ENCODE results near the gene ERRFI1. TPM values are rescaled to one million over a fixed set of nuclear protein-coding genes. Genes with fewer than 3 reads are reported as not detected.

The ERRFI1 gene
- total and polyA plus RNA-seq, 4 donors = 60.7 to 424 (median 106) TPM

DNA sequence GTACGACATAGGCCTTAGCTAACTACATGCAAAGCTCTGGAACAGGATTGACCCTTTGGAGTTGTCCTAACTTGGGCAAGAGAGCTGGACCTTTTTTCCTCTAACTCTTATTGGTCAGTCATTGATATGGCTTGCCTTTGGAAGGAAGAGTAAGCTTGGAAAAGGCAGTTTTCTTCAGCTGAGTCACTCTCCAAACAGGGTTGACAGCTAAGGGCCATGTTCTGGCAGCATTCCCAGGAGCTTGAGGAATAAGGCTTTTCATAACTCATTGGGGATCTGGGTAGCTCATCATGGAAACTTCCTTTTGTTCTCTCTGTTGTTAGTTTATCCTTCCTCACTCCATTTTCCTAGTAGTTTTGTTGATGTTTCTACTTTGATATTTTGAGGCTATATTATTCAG lies 14.5 kb upstream of the ERRFI1 start:
- Histone ChIP-seq H3K9me3 (ENCODE audit: control insufficient read depth in 4 of 4, low read length in 3 of 4) (no peaks in the 10 kb centered on the region), H3K4me3 (ENCODE audit: low read depth in 1 of 3, low read length in 3 of 3) (no peak overlapping the region), H3K27ac (ENCODE audit: low read depth in 1 of 2, low read length in 2 of 2) (no peak overlapping the region), H3K27me3 (ENCODE audit: control insufficient read depth in 4 of 4, insufficient read depth in 4 of 4, low read length in 3 of 4) (no peaks in the 10 kb centered on the region), H3K4me1 (ENCODE audit: control insufficient read depth in 4 of 4, insufficient read depth in 4 of 4, low read length in 3 of 4) (no peaks in the 10 kb centered on the region), H3K36me3 (ENCODE audit: control insufficient read depth in 4 of 4, insufficient read depth in 3 of 4, low read depth in 1 of 4, low read length in 3 of 4) (no peaks in the 10 kb centered on the region), H3K9ac (ENCODE audit: low read depth in 1 of 2, low read length in 2 of 2) (no peak overlapping the region)
- TF ChIP-seq, protein P1, sequence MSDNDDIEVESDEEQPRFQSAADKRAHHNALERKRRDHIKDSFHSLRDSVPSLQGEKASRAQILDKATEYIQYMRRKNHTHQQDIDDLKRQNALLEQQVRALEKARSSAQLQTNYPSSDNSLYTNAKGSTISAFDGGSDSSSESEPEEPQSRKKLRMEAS (IDR thresholded peaks at IDR 0.05) = no peak
- TF ChIP-seq SP1 (IDR thresholded peaks at IDR 0.05) (peak; percentile 24), YY1 (IDR thresholded peaks at IDR 0.05) (peak; percentile 59), FOXA2 (IDR thresholded peaks at IDR 0.05) (no peak), NR2F2 (IDR thresholded peaks at IDR 0.05) (no peak), HNF4G (IDR thresholded peaks at IDR 0.05) (no peak), RAD21 (IDR thresholded peaks at IDR 0.05) (peak in 1 of 2 donors; percentile 40), TAF1 (conservative IDR thresholded peaks at IDR 0.05) (peak; percentile 24), HNF4A (conservative IDR thresholded peaks at IDR 0.05) (peak; percentile 23 to 54), JUND (IDR thresholded peaks at IDR 0.05) (peak; percentile 14 to 40), RXRA (IDR thresholded peaks at IDR 0.05) (peak in 1 of 2 donors; percentile 38)
- WGBS = 79% methylated on average over 1 of the region's 1 CpG
- DNase-seq (ENCODE audit: low spot score) = no peak

DNA sequence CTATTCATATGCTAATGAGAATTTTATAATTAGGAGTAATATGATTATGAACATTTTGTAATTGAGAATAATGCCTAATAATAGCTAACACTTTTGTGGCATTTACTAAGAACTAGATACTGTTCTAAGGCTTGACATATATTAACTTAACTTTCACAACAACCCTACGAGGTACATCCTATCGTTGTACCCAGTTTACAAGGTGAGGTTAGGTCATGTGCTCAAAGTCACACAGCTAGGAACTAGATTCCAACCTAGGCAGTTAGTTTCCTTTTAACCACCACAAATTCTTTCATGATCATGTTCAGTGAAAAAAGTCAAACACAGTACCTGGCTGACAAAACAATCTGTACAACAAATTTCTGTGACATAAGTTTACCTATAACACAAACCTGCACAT lies 13.0 kb upstream of the ERRFI1 start:
- DNase-seq (ENCODE audit: low spot score) = no peak
- Histone ChIP-seq H3K27me3 (ENCODE audit: control insufficient read depth in 4 of 4, insufficient read depth in 4 of 4, low read length in 3 of 4) (no peaks in the 10 kb centered on the region), H3K36me3 (ENCODE audit: control insufficient read depth in 4 of 4, insufficient read depth in 3 of 4, low read depth in 1 of 4, low read length in 3 of 4) (no peaks in the 10 kb centered on the region), H3K9me3 (ENCODE audit: control insufficient read depth in 4 of 4, low read length in 3 of 4) (no peaks in the 10 kb centered on the region), H3K4me1 (ENCODE audit: control insufficient read depth in 4 of 4, insufficient read depth in 4 of 4, low read length in 3 of 4) (no peaks in the 10 kb centered on the region), H3K4me3 (ENCODE audit: low read depth in 1 of 3, low read length in 3 of 3) (no peak overlapping the region), H3K9ac (ENCODE audit: low read depth in 1 of 2, low read length in 2 of 2) (no peak overlapping the region), H3K27ac (ENCODE audit: low read depth in 1 of 2, low read length in 2 of 2) (no peak overlapping the region)
- TF ChIP-seq SP1 (IDR thresholded peaks at IDR 0.05) (no peak), RXRA (IDR thresholded peaks at IDR 0.05) (peak in 1 of 2 donors; percentile 17)
- 39% methylated on average over 2 of the region's 2 CpGs for WGBS

DNA sequence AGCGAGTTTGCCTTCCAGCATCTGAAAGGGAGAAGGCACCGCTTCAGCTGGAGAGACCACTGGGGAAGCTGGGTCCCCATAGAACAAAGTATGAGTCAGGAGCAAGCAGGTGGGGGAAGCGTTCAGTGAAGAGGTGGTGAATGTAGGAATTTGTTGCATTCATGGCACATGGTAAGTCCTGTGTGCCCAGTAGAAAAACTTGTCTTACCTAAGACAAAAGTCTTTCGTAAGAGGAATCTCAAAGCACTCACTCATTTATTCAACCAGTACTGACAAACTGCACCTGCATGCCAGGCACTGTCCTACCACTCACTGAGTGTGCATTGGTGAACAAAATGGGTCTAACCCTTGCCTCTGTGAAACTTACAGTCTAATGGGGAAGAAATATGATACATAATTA lies 9.2 kb upstream of the ERRFI1 start:
- WGBS = 98% methylated on average over 4 of the region's 4 CpGs
- TF ChIP-seq HNF4G (IDR thresholded peaks at IDR 0.05) = no peak
- Histone ChIP-seq H3K4me1 (ENCODE audit: control insufficient read depth in 4 of 4, insufficient read depth in 4 of 4, low read length in 3 of 4) (peaks cover 0 to 4% (median 0%) of the 10 kb centered on the region in 4 donors), H3K4me3 (ENCODE audit: low read depth in 1 of 3, low read length in 3 of 3) (no peak overlapping the region), H3K27me3 (ENCODE audit: control insufficient read depth in 4 of 4, insufficient read depth in 4 of 4, low read length in 3 of 4) (no peaks in the 10 kb centered on the region), H3K9me3 (ENCODE audit: control insufficient read depth in 4 of 4, low read length in 3 of 4) (no peaks in the 10 kb centered on the region), H3K9ac (ENCODE audit: low read depth in 1 of 2, low read length in 2 of 2) (no peak overlapping the region), H3K27ac (ENCODE audit: low read depth in 1 of 2, low read length in 2 of 2) (no peak overlapping the region), H3K36me3 (ENCODE audit: control insufficient read depth in 4 of 4, insufficient read depth in 3 of 4, low read depth in 1 of 4, low read length in 3 of 4) (no peaks in the 10 kb centered on the region)
- no peak for DNase-seq (ENCODE audit: low spot score)

DNA sequence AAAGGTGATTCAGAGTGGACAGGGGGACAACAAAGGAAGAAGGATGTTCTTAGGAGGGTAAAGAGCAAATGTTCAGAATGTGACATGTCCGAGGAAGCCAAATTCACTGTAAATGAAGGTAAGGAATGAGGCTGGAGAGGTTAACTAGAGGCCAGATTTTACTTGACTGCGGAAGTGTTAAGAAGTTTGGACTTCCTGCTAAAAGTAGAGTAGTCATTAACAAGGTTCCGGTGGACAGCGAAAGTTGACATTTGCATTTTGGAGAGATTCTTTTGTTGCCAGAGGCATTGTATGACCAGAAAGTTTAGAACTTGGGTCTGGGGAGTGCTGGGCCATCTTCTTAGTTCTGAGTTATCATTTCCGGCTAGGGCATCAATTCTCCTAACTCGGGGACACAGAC lies 7.2 kb upstream of the ERRFI1 start:
- no peak for DNase-seq (ENCODE audit: low spot score)
- Histone ChIP-seq H3K9me3 (ENCODE audit: control insufficient read depth in 4 of 4, low read length in 3 of 4) (no peaks in the 10 kb centered on the region), H3K4me1 (ENCODE audit: control insufficient read depth in 4 of 4, insufficient read depth in 4 of 4, low read length in 3 of 4) (peaks cover 0 to 9% (median 5%) of the 10 kb centered on the region in 4 donors), H3K9ac (ENCODE audit: low read depth in 1 of 2, low read length in 2 of 2) (no peak overlapping the region), H3K4me3 (ENCODE audit: low read depth in 1 of 3, low read length in 3 of 3) (no peak overlapping the region), H3K27me3 (ENCODE audit: control insufficient read depth in 4 of 4, insufficient read depth in 4 of 4, low read length in 3 of 4) (no peaks in the 10 kb centered on the region), H3K27ac (ENCODE audit: low read depth in 1 of 2, low read length in 2 of 2) (peak overlapping the region in 1 of 2 donors; percentile 10), H3K36me3 (ENCODE audit: control insufficient read depth in 4 of 4, insufficient read depth in 3 of 4, low read depth in 1 of 4, low read length in 3 of 4) (no peaks in the 10 kb centered on the region)
- 88% methylated on average over 6 of the region's 6 CpGs for WGBS
- TF ChIP-seq GABPA (IDR thresholded peaks at IDR 0.05 in 1 of 2, conservative IDR thresholded peaks at IDR 0.05 in 1 of 2) = no peak
- no peak for TF ChIP-seq FOXA1 (IDR thresholded peaks at IDR 0.05)
- TF ChIP-seq HNF4G (IDR thresholded peaks at IDR 0.05) = no peak
- TF ChIP-seq, protein P2, sequence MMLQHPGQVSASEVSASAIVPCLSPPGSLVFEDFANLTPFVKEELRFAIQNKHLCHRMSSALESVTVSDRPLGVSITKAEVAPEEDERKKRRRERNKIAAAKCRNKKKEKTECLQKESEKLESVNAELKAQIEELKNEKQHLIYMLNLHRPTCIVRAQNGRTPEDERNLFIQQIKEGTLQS (IDR thresholded peaks at IDR 0.05) = no peak
- no peak for TF ChIP-seq NR2F2 (IDR thresholded peaks at IDR 0.05)

Measured in liver (tissue), 9 donors.